SW480 (cell line): ENCODE measurements around the gene KPNB1.
A peak's percentile ranks its signal among the peaks of the same experiment; 100 is the strongest.

ENCODE experiments used
- DNase-seq: peaks from one replicate; pipeline ENCODE4 v3.0.0-alpha.2; 2016; ENCODE audit warnings: low spot score

KPNB1 gene

GRCh38 chr17:47636273-47637030 is 13.3 kb upstream of the KPNB1 start:
- no peak for DNase-seq

- DNase-seq: no peak
Measured at GRCh38 chr17:47638903-47639302, 10.8 kb upstream of the KPNB1 start.

GRCh38 chr17:47640076-47640475 is 9.6 kb upstream of the KPNB1 start:
- DNase-seq: no peak

GRCh38 chr17:47641202-47641601 is 8.5 kb upstream of the KPNB1 start:
- no peak for DNase-seq

GRCh38 chr17:47643116-47643515 is 6.6 kb upstream of the KPNB1 start:
- no peak for DNase-seq

- DNase-seq: no peak
Measured at GRCh38 chr17:47644324-47644723, 5.4 kb upstream of the KPNB1 start.

GRCh38 chr17:47649972-47650524 is 329 bp downstream of the KPNB1 start:
- no peak for DNase-seq

GRCh38 chr17:47650525-47651522 is 1.1 kb downstream of the KPNB1 start:
- DNase-seq: peak; percentile 97

- DNase-seq: no peak
Measured at GRCh38 chr17:47651704-47652103, 2.0 kb downstream of the KPNB1 start.

GRCh38 chr17:47652570-47652969 is 2.9 kb downstream of the KPNB1 start:
- DNase-seq: no peak

GRCh38 chr17:47653442-47653841 is 3.7 kb downstream of the KPNB1 start:
- DNase-seq: no peak

GRCh38 chr17:47654991-47655390 is 5.3 kb downstream of the KPNB1 start:
- DNase-seq: no peak

- no peak for DNase-seq
Measured at GRCh38 chr17:47660064-47660492, 10.4 kb downstream of the KPNB1 start.

GRCh38 chr17:47663912-47664623 is 14.3 kb downstream of the KPNB1 start:
- DNase-seq: peak; percentile 64

- no peak for DNase-seq
Measured at GRCh38 chr17:47664624-47664941, 14.9 kb downstream of the KPNB1 start.

GRCh38 chr17:47665655-47666054 is 15.9 kb downstream of the KPNB1 start:
- DNase-seq: no peak

- DNase-seq: no peak
Measured at GRCh38 chr17:47669081-47669480, 19.4 kb downstream of the KPNB1 start.

- no peak for DNase-seq
Measured at GRCh38 chr17:47670064-47670463, 20.3 kb downstream of the KPNB1 start.

- no peak for DNase-seq
Measured at GRCh38 chr17:47674499-47674898, 24.8 kb downstream of the KPNB1 start.

- DNase-seq: no peak
Measured at GRCh38 chr17:47675380-47676198, 25.9 kb downstream of the KPNB1 start.

GRCh38 chr17:47676199-47676472 is 26.4 kb downstream of the KPNB1 start:
- no peak for DNase-seq
